DMS 273 treated with DMSO at 0.1 percent for 48 hours (cell line): ENCODE data around the gene HMGCR.

Experiments used
- DNase-seq: peaks from one replicate; lab custom pipeline; 2025; lab: John Stamatoyannopoulos, UW

Gene HMGCR

GRCh38 chr5:75340714-75341478, 3.9 kb downstream of the HMGCR start:
- DNase-seq, result no peak

- DNase-seq, result no peak
These were observed 4.9 kb downstream of the HMGCR start for GRCh38 chr5:75341934-75342333.

GRCh38 chr5:75342836-75343235, 5.8 kb downstream of the HMGCR start:
- no peak for DNase-seq

GRCh38 chr5:75348241-75348640, 11.2 kb downstream of the HMGCR start:
- DNase-seq, result no peak

GRCh38 chr5:75349663-75350062, 12.6 kb downstream of the HMGCR start:
- DNase-seq, result no peak

DNA sequence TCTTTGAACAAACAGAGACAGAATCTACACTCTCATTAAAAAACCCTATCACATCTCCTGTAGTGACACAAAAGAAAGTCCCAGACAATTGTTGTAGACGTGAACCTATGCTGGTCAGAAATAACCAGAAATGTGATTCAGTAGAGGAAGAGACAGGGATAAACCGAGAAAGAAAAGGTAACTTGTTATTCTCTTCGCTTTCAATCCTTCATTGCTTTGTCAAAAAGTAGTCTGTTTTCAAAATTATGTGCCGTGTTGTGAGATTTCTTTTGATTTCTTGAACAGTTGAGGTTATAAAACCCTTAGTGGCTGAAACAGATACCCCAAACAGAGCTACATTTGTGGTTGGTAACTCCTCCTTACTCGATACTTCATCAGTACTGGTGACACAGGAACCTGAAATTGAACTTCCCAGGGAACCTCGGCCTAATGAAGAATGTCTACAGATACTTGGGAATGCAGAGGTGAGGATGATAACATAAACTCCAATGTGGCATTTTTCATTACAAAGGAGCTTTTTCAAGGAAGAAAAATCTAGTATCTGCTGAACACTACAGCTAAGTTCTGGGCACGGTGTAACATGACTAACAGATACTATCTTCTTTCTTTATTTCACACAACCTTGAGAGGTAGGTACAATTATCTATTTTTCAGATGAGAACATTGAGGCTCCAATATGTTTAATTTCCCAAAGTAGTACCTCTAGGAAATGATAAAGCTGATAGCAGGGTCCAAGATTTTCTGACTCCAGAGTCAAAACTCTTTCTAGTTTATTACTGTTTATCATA, 14.3 kb downstream of the HMGCR start:
- DNase-seq, result no peak

DNA sequence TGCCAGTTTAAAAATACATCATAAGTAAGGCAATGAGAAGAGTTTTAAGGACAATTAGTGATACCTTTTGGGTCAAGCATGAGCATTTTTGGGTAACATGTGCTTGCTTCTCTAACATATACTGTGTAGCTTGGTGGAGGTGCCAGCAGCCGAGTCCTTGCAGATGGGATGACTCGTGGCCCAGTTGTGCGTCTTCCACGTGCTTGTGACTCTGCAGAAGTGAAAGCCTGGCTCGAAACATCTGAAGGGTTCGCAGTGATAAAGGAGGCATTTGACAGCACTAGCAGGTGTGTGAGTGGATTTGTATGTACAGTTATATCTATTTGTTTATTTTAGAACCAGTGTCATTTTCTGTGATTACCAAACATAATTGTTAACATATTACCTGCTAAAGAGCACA, 18.2 kb downstream of the HMGCR start:
- DNase-seq, result no peak

- no peak for DNase-seq
These were observed 19.7 kb downstream of the HMGCR start for GRCh38 chr5:75356719-75357118.

- no peak for DNase-seq
These were observed 21.1 kb downstream of the HMGCR start for GRCh38 chr5:75358117-75358516.

DNA sequence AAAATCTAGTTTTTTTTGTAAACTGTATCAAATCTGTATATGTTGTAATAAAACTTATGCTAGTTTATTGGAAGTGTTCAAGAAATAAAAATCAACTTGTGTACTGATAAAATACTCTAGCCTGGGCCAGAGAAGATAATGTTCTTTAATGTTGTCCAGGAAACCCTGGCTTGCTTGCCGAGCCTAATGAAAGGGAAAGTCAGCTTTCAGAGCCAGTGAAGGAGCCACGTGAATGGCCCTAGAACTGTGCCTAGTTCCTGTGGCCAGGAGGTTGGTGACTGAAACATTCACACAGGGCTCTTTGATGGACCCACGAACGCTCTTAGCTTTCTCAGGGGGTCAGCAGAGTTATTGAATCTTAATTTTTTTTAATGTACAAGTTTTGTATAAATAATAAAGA, 24.3 kb downstream of the HMGCR start:
- DNase-seq, result no peak

DNA sequence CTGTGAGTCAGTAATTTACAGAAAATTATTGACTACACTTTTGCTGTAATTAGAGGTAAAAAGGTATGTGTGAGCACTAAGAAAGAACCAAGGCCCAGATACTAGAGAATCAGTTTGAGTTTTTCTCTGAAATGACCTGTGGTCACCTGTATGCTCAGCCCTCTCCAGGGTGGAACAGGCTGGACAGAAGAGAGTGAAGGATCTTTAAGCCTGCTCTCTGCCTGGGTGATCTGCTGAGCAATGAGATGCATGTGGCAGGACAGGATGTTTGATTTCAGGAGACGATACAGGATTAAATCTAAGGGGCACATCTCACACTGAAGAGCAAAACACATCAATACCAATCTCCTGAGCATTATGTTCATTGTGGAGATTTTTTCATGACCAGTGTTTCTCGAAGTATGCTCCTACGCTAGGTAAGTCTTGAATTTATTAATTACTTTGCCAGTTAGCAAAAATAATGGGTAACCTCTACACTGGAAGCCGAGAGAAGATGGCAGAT, 25.5 kb downstream of the HMGCR start:
- no peak for DNase-seq

DNA sequence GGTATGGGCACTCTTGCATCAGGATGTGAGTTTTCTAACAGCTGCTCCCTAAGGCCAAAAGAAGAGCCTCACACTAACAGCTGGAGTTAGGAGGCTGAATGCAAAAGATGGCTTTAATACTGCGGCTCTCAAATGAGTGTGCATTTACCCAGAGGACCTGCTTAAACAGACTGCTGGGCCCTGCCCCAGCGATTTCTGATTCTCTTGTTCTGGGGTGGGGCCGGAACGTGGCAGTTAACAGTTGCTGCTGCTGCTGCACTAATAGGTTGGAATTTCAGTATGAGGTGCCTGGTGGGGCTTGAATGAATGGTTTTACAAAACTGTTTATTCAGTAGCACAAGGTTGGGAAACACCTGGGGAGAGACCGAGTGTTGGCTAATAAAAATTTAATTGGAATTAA, 26.1 kb downstream of the HMGCR start:
- no peak for DNase-seq

DNA sequence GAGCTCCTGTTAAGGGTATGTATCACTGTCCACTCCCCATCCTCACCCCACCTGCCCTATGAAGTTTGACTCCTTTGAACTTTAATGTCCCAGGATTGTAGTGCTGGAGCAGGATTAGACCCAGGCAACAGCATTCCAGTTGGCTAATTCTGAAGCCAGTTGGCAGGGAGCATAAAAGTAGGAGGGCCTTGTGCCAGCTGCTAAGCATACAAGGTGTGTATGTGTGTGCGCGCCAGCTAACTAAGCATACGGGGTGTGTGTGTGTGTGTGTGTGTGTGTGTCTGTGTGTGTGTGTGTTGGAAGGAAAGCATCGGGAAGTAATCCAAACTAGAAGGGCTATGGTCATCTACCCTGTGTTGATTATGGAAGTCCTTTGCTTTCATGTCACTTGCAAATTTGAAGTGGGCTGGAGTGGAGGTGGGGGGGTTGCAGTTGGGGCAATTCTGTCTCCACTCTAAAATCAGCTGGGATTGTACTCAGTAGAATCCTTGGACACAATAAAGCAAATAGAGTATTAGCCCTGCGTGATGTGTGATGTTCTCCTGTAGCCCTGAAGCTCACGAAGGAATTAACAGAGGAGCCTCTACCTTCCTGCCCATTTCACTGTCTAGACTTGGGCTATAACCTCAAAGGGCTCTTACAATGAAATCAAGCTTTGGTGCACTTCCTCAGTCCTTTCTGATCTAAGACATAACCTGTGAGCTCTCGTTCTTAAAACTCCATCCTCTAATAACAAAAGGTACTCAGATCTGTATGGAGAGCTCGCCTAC, 26.9 kb downstream of the HMGCR start:
- peak; percentile 51 for DNase-seq

- no peak for DNase-seq
These were observed 27.7 kb downstream of the HMGCR start for GRCh38 chr5:75364571-75365280.

GRCh38 chr5:75365740-75366139, 28.7 kb downstream of the HMGCR start:
- DNase-seq, result no peak

DNA sequence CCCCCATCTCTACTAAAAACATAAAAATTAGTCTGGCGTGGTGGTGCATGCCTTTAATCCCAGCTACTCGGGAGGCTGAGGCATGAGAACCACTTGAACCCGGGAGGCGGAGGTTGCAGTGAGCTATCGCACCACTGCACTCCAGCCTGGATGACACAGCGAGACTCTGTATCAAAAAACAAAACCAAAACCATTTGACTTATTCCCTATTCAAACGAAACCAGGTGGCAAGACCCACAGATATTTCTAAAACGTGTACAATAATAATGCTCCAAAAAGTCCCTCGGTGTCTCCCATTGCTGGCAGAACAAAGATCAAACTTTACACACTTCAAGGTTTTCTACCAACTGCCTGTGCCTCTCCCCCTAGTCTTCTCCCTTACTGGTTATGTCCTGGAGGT, 29.8 kb downstream of the HMGCR start:
- no peak for DNase-seq

GRCh38 chr5:75367401-75367800, 30.4 kb downstream of the HMGCR start:
- DNase-seq, result no peak

DNA sequence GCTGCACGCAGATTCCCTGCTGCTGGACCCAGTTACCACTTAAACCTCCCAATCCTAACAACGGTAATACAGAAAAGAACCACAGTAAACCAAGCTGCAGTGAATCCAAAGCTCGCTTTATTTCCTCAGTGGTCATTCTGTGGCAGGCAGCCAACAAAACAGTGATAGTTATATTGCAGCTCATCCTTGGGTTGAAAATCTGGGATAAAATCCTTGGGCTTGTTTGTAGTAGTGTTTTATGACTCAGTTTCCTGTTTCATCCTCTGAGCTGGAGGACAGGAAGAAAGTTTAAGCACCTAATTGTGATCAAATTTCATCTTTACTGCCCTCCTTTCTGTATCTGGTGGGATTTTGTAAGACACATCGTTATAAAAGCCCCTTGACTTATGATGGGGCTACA, 31.4 kb downstream of the HMGCR start:
- DNase-seq, result no peak

DNA sequence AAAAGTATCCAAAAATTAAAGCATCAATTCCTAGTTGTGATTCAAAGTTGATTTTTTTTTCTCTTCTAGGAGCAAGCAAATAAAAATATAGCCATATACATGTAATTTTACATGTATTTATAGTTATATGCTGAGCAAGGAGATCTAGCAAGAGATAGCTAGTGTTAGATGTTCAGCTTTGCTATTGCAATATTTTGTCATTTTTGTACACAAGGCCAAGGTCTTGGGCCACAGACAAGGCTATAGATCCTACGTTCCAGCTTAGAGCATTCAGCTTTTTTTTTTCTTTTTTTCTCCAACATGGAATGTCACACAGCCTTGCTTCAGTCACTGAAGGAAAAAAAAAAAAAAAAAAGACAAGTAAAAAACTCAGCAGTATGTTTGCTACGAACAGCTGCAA, 36.8 kb downstream of the HMGCR start:
- DNase-seq, result no peak

GRCh38 chr5:75374394-75374814, 37.4 kb downstream of the HMGCR start:
- DNase-seq, result no peak

DNA sequence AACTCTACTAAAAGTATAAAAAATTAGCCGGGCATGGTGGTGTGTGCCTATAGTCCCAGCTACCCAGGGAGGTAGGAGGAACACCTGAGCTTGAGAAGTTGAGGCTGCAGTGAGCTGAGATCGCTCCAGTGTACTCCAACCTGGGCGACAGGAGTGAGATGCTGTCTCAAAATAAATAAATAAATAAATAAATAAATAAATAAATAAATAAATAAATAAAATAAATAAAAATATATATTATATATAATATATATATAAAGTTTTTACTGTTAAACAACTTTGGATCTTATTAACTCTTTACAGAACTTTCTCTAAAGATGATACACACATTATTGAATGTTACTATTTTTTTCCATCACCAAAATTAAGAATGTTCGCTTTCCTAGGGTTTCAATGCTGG, 38.4 kb downstream of the HMGCR start:
- DNase-seq, result no peak

DNA sequence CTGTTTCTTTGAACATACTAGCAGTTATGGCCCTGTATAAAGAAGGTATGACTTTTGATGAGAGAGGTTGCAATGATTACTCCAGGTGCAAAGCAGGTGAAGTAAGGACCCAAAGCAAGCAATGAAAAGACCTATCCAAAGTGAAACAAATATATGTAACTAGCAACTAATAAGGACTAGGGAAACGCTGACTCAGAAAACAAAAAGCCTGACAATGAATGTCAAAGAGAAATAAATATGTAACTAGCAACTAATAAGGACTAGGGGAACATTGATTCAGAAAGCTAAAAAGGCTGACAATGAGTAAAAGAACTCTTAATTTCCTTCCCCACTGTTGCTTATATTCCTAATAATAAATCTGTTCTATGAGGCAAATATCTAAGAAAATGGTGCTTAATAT, 43.1 kb downstream of the HMGCR start:
- no peak for DNase-seq
